GM19463 (cell line): ENCODE results near the gene ADAR.

Experiments
- ATAC-seq: cut with Tn5 transposase; IDR thresholded peaks from one replicate; pipeline ENCODE4 v1.9.1; 2021; ENCODE audit warnings: mild to moderate bottlenecking, moderate library complexity; ENCODE audit not compliant: unreplicated experiment

ADAR gene

GRCh38 chr1:154586641-154587040 is 21.3 kb downstream of the ADAR start:
- no peak for ATAC-seq

- ATAC-seq: no peak
Measured at GRCh38 chr1:154586231-154586630, 21.8 kb downstream of the ADAR start.

- no peak for ATAC-seq
Measured at GRCh38 chr1:154584267-154584994, 23.6 kb downstream of the ADAR start.

GRCh38 chr1:154583773-154584172 is 24.2 kb downstream of the ADAR start:
- ATAC-seq: no peak

DNA sequence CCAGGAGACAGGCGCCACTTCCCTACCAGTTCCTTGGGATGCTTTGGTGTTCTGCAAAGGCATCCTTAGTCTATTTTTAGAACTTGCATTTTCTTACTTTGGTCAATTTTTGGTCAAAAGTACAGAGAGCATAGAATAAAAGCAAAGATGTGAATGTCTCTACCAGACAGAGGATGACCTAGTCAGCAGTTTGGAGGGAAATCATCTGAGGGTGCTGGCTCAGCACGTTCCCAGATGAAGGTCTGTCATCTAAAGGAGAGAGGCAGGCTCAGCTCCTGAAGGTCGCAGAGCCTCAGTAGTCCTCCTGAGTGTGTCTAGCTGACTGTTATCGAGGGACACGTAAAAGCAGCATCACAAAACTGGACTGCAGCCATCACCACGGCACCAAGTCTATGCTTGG is 25.1 kb downstream of the ADAR start:
- ATAC-seq: no peak

- ATAC-seq: no peak
Measured at GRCh38 chr1:154581766-154582165, 26.2 kb downstream of the ADAR start.

GRCh38 chr1:154579374-154579773 is 28.6 kb downstream of the ADAR start:
- ATAC-seq: no peak

- ATAC-seq: no peak
Measured at GRCh38 chr1:154578058-154578418, 29.9 kb downstream of the ADAR start.

DNA sequence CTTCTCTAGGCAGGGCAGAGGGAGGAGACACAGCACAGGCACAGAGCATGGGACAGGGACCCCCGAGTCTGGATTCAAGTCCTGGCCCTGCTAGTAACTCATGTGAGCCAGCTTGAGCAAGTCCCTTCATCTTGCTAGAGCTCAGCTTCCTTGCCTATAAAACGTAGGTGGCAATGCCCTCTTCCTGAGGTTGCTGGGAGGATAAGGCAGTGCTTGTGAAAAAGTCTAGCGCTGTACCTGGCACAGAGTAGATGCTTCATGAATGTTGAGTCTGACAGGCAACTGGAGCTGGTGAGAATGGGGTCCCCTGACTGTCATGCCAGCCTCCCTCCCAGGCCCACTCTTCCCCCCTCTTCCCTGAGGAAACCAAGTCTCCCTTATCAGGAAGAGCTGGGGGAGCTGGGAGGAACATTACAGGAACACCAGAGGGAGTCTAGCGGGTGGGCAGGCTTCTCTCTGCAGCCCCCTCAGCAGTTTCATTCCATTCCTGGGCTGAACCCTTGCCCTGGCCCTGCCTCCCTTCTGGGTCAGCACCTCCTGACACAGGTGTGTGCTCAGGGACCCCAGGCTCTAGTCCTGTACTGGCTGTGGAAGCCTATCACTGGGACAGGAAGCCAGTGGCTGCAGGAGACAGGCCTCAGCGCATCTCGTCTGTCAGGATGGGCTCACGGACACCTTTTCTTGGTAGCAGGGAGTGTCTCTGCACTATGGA is 30.5 kb downstream of the ADAR start:
- no peak for ATAC-seq

DNA sequence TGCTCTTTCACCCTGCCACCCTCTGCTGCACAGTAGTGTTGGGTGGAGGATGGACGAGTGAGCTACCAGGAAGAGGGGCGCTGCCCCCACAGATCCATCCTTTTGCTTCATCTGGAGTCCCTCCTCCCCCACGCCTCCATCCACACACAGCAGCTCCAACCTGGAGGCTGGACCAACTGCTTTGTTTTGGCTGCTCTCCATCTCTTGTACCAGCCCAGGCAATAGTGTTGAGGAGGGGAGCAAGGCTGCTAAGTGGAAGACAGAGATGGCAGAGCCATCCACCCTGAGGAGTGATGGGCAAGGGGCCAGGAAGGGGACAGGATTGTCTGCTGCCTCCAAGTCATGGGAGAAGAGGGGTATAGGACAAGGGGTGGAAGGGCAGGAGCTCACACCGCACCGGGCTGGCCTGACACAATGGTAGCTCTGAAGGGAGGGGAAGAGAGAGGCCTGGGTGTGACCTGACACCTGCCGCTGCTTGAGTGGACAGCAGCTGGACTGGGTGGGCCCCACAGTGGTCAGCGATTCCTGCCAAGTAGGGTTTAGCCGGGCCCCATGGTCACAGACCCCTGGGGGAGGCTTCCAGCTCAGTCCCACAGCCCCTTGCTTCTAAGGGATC is 31.9 kb downstream of the ADAR start:
- ATAC-seq: no peak

DNA sequence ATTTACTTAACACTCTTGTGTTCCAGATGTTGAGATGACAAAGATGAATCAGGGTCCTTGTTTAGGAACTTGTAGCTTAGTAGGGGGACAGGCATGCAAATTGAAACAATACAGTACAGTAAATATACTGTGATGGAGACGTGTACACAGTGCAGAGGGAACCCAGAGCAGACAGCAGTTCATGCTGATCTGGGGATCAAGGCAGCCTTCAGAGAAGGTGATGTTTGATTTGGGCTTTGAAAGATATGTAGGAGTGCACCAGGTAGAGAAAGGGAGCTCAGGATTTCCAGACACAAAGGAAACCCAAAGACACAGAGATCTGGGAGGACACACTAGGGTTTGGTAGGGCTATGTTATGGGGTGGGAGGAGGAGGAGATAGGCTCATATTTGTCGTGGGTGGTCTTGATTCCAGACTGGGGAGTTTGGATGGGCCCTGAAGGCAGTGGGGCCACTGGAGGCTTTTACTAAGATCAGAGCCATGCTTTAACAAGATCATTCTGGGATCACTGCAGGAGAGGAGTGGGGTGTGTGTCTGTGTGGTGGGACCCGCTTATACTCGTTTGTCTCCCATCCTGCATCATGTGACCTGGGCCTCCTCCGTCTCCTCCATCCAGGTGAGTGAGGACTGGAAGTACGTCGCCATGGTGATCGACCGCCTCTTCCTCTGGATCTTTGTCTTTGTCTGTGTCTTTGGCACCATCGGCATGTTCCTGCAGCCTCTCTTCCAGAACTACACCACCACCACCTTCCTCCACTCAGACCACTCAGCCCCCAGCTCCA is 32.6 kb downstream of the ADAR start:
- ATAC-seq: no peak

- ATAC-seq: no peak
Measured at GRCh38 chr1:154574716-154575115, 33.3 kb downstream of the ADAR start.

DNA sequence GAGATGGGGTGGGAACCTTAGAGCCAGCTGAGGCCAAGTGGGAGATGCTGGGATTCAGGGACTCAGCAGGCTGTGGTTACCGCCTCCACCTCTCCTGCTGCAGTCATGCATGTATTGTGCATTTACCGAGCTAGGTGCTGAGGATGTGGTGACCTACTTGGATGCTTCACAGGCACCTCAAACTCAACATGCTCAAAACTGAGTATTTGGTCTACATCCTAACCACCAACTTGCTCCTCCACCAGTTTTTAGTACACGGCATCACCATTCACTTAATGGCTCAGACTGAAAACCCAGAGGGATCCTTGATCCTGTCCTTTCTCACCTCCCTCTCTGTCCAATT is 34.8 kb downstream of the ADAR start:
- no peak for ATAC-seq

DNA sequence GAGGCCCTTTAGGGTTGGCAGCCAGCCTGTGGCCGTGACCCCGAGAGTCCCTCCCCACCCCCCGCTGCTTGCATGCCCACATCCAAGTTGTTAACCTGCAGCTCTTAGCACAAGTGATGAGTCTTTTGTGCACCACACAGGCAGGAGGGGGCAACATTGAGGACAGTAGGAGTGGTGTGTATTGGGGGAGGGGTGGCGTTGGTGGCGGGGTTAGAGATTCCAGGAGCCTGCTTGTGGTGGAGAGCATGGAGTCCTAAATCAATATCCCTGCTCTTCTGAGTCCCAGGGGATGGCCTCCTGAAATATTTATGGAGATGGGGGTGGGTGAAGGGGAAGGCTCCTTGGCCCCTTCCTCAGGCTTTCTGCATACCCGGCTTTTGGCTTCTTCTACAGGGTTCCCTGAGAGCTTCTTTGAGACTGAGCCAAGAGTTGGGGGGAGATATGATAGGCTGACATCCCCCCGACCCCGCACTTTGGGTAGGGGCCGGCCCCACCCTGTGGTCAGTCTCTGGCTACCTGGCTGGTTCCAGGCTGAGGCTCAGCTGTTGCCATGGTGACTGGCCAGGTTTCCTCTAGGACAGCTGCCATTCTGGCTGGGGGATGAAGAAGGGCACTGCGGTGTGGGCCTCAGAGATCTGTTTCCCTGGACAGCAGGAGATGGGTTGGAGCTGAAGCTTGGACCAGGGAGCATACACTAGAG is 35.4 kb downstream of the ADAR start:
- no peak for ATAC-seq

GRCh38 chr1:154571964-154572288 is 36.1 kb downstream of the ADAR start:
- ATAC-seq: no peak

GRCh38 chr1:154571244-154571963 is 36.6 kb downstream of the ADAR start:
- ATAC-seq: no peak

GRCh38 chr1:154568157-154568815 is 39.7 kb downstream of the ADAR start:
- no peak for ATAC-seq

- ATAC-seq: no peak
Measured at GRCh38 chr1:154567386-154568156, 40.4 kb downstream of the ADAR start, which contains the start of gene CHRNB2. CHRNB2 (plus strand) TSS chr1:154567778; CDS start chr1:154568045, 267 bp downstream.

- ATAC-seq: no peak
Measured at GRCh38 chr1:154565876-154566275, 42.1 kb downstream of the ADAR start.
